HG03108 (cell line): ENCODE results near the gene NRN1.
A peak's percentile ranks its signal among the peaks of the same experiment; 100 is the strongest.
"Not testable (repeated sequence)": the region's sequence is repeated elsewhere in the genome, so short reads cannot be mapped to it uniquely, and the experiment has no call there.

Experiments used
- ATAC-seq: cut with Tn5 transposase; IDR thresholded peaks from one replicate; pipeline ENCODE4 v1.9.1; 2021; ENCODE audit warnings: moderate library complexity; ENCODE audit not compliant: unreplicated experiment

The NRN1 gene

GRCh38 chr6:6006428-6007365 lies at the start of gene NRN1:
NRN1 (minus strand) TSS chr6:6006925; CDS start chr6:6006749, 176 bp downstream.
- no peak for ATAC-seq

- no peak for ATAC-seq
Observed at GRCh38 chr6:6052216-6052615, 45.5 kb upstream of the NRN1 start.

GRCh38 chr6:6046716-6047115 lies 40.0 kb upstream of the NRN1 start:
- no peak for ATAC-seq

- ATAC-seq, result no peak
Observed at GRCh38 chr6:6039946-6040509, 33.3 kb upstream of the NRN1 start.

- ATAC-seq, result no peak
Observed at GRCh38 chr6:6037179-6037578, 30.5 kb upstream of the NRN1 start.

- ATAC-seq, result no peak
Observed at GRCh38 chr6:6033858-6034257, 27.1 kb upstream of the NRN1 start.

- no peak for ATAC-seq
Observed at GRCh38 chr6:6026513-6027205, 19.9 kb upstream of the NRN1 start.

GRCh38 chr6:6025736-6026135 lies 19.0 kb upstream of the NRN1 start:
- no peak for ATAC-seq

- no peak for ATAC-seq
Observed at GRCh38 chr6:6024220-6024619, 17.5 kb upstream of the NRN1 start.

GRCh38 chr6:6022841-6023240 lies 16.1 kb upstream of the NRN1 start:
- not testable (repeated sequence) for ATAC-seq

- peak; percentile 48 for ATAC-seq
Observed at GRCh38 chr6:6008648-6009421, 2.1 kb upstream of the NRN1 start.

- ATAC-seq, result no peak
Observed at GRCh38 chr6:6008089-6008647, 1.4 kb upstream of the NRN1 start.

GRCh38 chr6:6007366-6008088 lies 802 bp upstream of the NRN1 start:
- ATAC-seq, result no peak

GRCh38 chr6:6006006-6006427 lies 708 bp downstream of the NRN1 start:
- ATAC-seq, result no peak

GRCh38 chr6:6005051-6006005 lies 1.4 kb downstream of the NRN1 start:
- ATAC-seq, result no peak

- no peak for ATAC-seq
Observed at GRCh38 chr6:6004390-6004995, 2.2 kb downstream of the NRN1 start.

GRCh38 chr6:6003621-6004366 lies 2.9 kb downstream of the NRN1 start:
- no peak for ATAC-seq
